Cardiac muscle cell (in vitro differentiated cells and primary cell): Measurements from ENCODE around the gene PTPRK. TPM values are rescaled to one million over a fixed set of nuclear protein-coding genes. Genes with fewer than 3 reads are reported as not detected.

Experiments
- DNase-seq, 2 donors: peaks; one replicate each; pipeline versions ENCODE4 v3.0.0 to v3.0.0-alpha.2; 2010 to 2017; ENCODE audit warnings: low read depth in 1 of 2, low spot score in 1 of 2
- H3K27ac ChIP-seq: fragments of 200-600 bp; sonication (generic); 2 replicates; pipeline ENCODE4 v1.5.1; 2016
- H3K27me3 ChIP-seq: fragments of 200-600 bp; sonication (generic); 2 replicates; pipeline ENCODE4 v1.6.0; 2016; ENCODE audit warnings: control low read depth
- H3K36me3 ChIP-seq: fragments of 200-600 bp; sonication (generic); 2 replicates; pipeline ENCODE4 v1.5.1; 2016; ENCODE audit warnings: control low read depth
- H3K4me1 ChIP-seq: fragments of 200-600 bp; sonication (generic); 2 replicates; pipeline ENCODE4 v1.8.1; 2017; ENCODE audit warnings: low read depth, mild to moderate bottlenecking, mixed run types
- H3K4me3 ChIP-seq: fragments of 200-600 bp; sonication (generic); 2 replicates; pipeline ENCODE4 v1.5.1; 2016; ENCODE audit warnings: mild to moderate bottlenecking
- H3K9me3 ChIP-seq: fragments of 200-600 bp; sonication (generic); 2 replicates; pipeline ENCODE4 v1.5.1; 2017; ENCODE audit warnings: low read depth, mild to moderate bottlenecking, control low read depth
- CTCF ChIP-seq: IDR thresholded peaks from 2 replicates; pipeline ENCODE4 v1.5.1; 2012; ENCODE audit warnings: low read depth, mild to moderate bottlenecking, low read length
- polyA plus RNA-seq: library from polyadenylated mRNA; unstranded; fragments of >200 nt; fragmentation: Nextera tagmentation; extraction: Ambion mirVana; gene quantifications from 2 replicates; pipeline ENCODE4 v1.2.1, GENCODE V29; 2016
- total RNA-seq: library from RNA; depleted of rRNA; stranded (reverse); fragments of >200 nt; gene quantifications from 2 replicates; pipeline ENCODE4 v1.2.3, GENCODE V29; 2016

Gene PTPRK
- total and polyA plus RNA-seq, 2 experiments from 2014 or later = 48.3 to 73.1 TPM

DNA sequence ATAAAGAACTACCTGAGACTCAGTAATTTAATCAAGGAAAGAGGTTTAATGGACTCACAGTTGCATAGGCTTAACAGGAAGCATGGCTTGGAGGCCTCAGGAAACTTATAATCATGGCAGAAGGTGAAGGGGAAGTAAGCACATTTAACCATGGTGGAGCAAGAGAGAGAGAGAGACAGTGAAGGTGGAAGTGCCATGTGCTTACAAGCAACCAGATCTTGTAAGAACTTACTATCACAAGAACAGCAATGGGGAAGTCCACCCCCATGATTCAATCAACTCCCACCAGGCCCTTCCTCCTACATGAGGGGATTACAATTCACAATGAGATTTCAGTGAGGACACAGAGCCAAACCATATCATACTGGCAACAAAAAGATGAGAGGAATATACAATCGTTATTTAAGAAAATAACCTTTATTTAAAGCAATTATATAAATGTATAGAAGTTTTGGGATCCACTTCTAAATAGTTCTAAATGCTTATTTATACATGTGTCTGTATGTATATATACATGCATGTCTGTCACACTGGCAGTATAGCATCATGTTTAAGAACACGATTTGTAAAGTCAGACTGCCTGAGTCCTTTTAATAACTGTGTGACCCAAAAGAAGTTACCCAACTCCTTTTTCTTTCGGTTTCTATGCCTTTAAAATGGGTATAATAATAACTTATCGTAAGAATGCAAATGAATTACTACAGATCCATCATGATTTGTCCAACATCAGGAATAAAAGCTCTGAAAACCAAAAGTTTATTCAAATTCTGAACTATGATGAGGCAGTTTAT is 363.9 kb downstream of the PTPRK start:
- no peaks in the 10 kb centered on the region for H3K36me3 ChIP-seq
- TF ChIP-seq CTCF = no peak
- no peak overlapping the region for H3K4me3 ChIP-seq
- no peaks in the 10 kb centered on the region for H3K4me1 ChIP-seq
- H3K9me3 ChIP-seq = no peaks in the 10 kb centered on the region
- H3K27ac ChIP-seq = no peak overlapping the region
- no peaks in the 10 kb centered on the region for H3K27me3 ChIP-seq
- no peak for DNase-seq

- TF ChIP-seq CTCF = no peak
- H3K4me1 ChIP-seq = no peaks in the 10 kb centered on the region
Measured at GRCh38 chr6:128155826-128156225, 364.6 kb downstream of the PTPRK start.

GRCh38 chr6:128152551-128152950 is 367.8 kb downstream of the PTPRK start:
- H3K4me3 ChIP-seq = no peak overlapping the region
- no peaks in the 10 kb centered on the region for H3K27me3 ChIP-seq
- DNase-seq = no peak
- H3K9me3 ChIP-seq = no peaks in the 10 kb centered on the region
- H3K27ac ChIP-seq = no peak overlapping the region
- TF ChIP-seq CTCF = no peak
- H3K4me1 ChIP-seq = peaks cover 7% of the 10 kb centered on the region
- H3K36me3 ChIP-seq = no peaks in the 10 kb centered on the region

More at GRCh38 chr6:128155826-128156225, 364.6 kb downstream of the PTPRK start:
- Histone ChIP-seq H3K4me3 (no peak overlapping the region), H3K27ac (no peak overlapping the region), H3K9me3 (no peaks in the 10 kb centered on the region), H3K36me3 (no peaks in the 10 kb centered on the region), H3K27me3 (no peaks in the 10 kb centered on the region)
- DNase-seq = no peak

- Histone ChIP-seq H3K27me3 (no peaks in the 10 kb centered on the region), H3K4me3 (no peak overlapping the region), H3K27ac (no peak overlapping the region), H3K36me3 (no peaks in the 10 kb centered on the region), H3K9me3 (no peaks in the 10 kb centered on the region), H3K4me1 (peaks cover 8% of the 10 kb centered on the region)
- no peak for TF ChIP-seq CTCF
- no peak for DNase-seq
Measured at GRCh38 chr6:128150376-128150775, 370.0 kb downstream of the PTPRK start.

- no peaks in the 10 kb centered on the region for H3K36me3 ChIP-seq
Measured at GRCh38 chr6:128149796-128150195, 370.6 kb downstream of the PTPRK start.

More at GRCh38 chr6:128149796-128150195, 370.6 kb downstream of the PTPRK start:
- no peaks in the 10 kb centered on the region for H3K27me3 ChIP-seq
- H3K4me3 ChIP-seq = no peak overlapping the region
- peak in 1 of 2 donors; percentile 34 for DNase-seq
- TF ChIP-seq CTCF = no peak
- peaks cover 10% of the 10 kb centered on the region for H3K4me1 ChIP-seq
- no peak overlapping the region for H3K27ac ChIP-seq
- no peaks in the 10 kb centered on the region for H3K9me3 ChIP-seq
